T-helper 22 cell (primary cell): Measurements from ENCODE around the gene KIF26B.
"Not testable (repeated sequence)": the region's sequence is repeated elsewhere in the genome, so short reads cannot be mapped to it uniquely, and the experiment has no call there.

Experiments used
- DNase-seq: peaks from one replicate; pipeline ENCODE4 v3.0.0-alpha.2; 2020; ENCODE audit warnings: low read depth

KIF26B gene

DNA sequence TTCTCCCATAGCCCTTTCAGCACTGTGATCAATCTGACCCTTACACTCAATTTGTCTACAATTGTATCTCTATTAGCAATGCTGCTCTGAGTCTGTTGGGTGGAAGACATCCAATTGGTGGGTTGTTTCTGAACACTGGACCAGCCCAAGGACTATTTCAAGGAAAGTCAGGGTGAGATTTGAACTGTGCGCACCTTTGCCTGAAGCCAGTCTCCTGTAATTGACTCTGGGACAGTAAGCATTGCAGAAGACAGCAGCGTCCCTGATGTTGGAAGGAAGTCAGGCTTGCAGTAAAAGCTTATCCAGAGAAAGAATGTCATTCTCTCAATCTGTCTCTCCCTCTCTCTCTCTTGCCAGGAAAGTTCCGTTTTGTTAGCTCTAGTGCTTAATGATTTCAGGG, 233.9 kb downstream of the KIF26B start:
- DNase-seq, result no peak

DNA sequence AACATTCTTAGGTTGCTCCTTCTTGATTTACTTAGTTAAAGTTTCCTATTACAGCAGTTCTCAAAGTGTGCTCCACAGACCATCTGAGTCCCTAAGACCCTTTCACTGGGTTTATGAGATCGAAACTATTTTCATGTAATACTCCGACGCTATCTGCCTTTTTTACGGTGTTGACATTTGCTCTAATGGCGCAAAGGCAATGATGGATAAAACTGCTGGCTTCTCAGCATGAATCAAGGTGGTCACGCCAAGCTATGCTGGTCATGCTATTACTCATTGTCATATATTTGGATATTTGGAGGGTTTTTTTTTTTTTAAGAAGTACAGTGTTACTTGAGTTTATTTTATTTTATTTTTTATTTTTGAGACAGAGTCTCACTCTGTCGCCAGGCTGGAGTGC, 235.1 kb downstream of the KIF26B start:
- DNase-seq, result no peak

DNA sequence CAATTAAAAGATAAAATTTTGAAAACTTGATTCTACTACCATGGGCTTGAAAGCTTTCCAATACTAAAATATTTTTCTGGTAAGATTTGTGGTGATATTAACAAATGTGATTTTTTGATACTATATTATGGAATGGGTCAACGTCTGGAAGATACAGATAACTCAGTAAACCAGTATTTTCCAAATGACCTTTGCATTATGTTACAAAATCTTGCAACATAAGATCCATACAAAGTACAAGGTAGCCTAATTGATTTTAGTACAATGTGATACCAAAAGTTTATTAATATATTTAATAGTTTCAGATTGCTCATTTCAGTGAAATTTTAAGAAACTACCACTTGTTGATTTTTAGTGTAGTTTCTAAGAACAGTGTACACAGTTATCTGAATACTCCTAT, 236.2 kb downstream of the KIF26B start:
- DNase-seq, result no peak

DNA sequence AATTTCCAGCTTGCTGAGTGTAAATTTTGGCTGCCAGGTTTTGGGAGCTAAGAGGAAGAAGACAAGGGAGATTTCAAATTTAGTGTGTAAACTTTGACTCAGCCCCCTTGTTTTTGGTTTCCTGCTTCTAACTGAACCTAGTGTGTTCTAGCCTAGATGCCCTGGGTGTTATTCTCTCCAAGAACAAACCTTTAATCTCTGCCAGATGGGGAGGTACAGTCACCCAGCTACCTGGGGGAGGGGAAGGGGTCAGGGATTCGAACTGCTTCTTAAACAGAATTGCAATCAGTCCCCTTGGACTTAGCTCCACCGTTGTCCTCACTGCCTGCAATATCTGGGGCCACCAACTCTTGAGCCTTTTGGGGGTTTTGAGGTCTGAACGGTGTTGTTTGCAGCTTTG, 238.9 kb downstream of the KIF26B start:
- no peak for DNase-seq

DNA sequence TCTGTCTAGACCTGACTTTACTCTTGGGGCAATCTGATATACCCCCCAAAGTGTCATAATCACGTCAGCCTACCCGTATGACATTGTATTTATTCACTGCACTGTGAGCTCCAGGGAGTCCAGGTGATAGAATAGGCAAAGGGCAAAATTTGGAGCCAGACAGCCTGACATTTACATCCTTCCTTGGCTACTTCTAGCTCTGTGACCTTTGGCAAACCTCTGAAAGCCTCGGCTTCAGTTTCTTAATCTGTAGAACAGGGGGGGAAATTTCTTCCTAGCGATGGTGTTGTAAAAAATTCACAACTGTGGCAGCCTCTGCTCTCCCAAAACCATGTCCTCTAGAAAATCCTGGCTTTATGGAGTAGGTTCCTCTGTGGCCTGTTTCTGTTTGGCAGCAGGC, 240.9 kb downstream of the KIF26B start:
- no peak for DNase-seq

DNA sequence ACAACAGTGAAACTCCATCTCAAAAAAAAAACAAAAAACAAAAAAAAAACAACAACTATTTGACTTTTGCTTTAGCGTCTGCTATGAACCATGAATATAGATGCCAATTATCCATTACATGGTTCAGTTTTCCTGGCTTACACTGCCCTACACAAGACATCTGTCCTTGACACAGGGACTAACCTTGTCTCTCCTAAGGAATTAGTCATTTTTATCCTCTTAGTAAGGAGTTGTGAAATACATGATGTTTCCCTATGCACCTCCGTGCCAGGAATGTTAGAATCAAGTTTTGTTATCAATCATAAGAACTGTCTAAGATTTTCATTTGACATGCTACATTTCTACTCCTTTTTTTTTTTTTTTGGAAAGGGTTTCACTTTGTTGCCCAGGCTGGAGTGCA, 241.8 kb downstream of the KIF26B start:
- DNase-seq, result no peak

DNA sequence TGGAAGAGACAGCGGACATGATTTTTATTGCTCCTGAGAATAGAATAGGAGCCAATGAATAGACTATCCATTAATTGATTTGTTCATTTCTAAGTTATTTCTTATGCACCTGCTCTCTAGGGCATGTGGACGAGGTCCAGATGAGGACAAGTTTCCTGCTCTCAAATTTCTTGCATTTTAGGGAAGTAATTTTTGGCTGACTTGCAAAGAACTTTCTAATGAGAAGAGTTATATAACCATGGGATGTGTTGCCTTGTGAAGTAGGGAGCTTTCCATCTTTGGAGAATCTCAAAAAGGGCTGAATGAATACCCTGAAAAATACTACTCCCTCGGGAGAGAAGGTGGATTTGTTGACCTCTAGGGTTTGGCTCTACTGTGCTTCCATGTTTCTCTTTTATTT, 243.0 kb downstream of the KIF26B start:
- no peak for DNase-seq

DNA sequence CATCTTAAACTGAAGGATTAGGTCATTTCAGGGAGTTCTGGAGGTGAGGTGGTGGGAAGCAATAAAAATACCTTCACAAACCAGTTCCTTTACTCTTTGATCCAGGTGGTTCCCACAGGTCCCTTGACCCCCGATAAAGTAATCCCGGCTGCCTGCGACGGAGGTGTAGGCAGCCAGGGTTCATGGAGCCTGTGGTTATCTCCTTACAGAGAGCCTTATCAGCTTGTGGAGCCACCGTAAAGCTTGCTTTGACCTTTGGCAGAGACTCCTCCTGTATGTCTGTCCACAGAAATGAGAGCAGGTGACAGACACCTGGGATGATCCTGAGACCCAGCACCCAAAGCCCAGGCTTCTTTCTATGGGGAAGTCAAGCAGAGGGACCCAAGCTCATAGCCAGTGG, 243.4 kb downstream of the KIF26B start:
- no peak for DNase-seq

DNA sequence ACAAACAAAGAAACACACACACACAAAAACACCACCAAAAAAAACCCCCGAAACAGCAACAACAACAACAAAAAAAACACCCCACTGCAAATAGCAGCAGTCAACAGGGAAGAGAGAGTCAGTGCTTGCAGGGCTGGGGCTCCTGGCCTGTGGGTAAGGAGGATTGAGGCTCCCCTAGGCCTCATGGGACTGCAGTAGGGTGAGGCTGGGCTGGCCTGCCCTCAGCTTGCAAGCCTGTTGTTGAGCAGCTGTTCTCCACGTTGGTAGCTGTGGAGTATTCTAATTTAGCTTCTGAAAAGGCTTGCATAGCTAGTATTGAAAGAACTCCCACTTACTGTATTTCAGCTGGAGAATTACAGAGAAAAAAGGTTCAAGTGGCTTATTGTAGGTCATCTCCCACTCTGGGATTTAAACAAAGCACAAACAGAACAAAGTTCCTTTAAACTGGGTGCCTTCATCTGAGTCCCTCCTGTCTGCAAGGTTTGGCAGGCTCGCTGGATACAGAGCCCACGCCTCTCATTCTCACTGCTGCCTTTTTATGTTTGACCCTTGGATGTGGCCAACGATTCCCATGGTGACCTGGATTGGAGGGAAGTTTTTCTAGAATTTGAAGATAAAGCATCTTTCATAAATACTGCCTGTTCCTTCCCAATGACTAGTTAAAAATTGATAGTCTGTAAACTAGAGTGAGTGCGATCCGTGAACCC, 247.2 kb downstream of the KIF26B start:
- no peak for DNase-seq

DNA sequence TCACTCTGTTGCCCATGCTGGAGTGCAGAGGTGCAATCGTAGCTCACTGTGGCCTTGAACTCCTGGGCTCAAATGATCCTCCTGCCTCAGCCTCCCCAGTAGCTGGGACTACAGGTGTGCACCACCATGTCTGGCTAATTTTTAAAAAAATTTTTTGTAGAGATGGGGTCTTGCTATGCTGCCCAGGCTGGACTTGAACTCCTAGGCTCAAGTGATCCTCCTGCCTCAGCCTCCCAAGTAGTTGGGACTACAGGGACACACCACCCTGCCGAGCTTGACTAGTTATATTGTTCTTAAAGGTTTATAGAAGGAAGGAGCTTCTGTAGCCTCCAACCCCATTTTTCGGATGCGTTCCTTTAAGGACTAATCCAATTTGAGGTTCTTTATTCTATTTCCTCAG, 248.2 kb downstream of the KIF26B start:
- not testable (repeated sequence) for DNase-seq

DNA sequence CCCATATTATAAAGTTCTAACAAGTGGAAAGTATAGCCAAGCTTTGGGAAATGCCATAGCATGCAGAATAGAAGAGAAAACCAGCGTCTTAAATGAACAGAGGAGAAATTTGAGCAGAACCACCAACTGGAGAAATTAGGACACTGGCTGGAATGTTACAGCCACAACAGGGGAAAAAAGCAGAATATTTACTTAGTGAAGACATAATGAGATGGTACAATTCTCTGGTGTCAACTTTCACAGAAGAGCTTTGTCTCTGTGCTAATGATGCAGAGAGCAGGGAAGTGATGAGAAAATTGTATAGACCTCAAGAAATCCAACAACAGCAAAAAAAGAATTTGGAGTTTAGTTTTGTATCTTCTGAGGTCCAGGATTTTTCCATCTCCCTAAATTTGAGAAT, 249.7 kb downstream of the KIF26B start:
- DNase-seq, result no peak

DNA sequence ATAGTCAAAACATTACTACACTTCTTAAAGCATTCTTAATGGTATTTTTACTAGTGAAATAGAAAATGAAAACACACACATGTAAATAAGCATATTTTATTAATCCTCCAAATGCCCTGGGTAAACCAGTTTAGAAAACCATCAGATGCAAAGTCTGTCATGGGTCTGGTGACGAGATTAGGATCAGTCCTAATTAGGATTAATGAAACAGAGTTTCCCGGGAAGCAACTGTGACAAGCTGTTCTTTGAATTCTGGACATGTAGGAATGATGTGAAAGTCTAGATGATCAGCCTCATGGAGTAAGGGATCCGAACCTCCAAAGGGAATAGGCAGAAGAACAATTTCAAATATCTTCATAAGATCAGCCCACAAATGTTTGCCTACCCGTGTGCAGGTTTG, 250.2 kb downstream of the KIF26B start:
- no peak for DNase-seq

DNA sequence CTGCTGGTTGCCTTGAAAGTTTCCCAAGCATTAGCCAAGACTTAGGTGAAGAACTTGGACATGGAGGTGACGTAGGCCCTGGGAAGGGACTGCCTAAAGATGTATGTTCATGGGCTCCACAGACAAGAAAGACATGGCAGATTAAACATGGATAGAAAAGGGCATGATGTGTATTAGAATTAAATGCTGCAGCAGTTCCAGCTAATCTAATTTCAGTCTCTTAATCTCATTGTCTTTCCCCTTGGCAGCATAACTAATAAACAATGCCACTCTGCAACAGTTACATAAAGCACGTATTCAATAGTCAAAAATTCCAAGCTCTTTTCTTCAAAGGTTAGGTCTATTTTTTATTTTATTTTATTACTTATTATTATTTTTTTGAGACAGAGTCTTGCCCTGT, 251.6 kb downstream of the KIF26B start:
- no peak for DNase-seq

DNA sequence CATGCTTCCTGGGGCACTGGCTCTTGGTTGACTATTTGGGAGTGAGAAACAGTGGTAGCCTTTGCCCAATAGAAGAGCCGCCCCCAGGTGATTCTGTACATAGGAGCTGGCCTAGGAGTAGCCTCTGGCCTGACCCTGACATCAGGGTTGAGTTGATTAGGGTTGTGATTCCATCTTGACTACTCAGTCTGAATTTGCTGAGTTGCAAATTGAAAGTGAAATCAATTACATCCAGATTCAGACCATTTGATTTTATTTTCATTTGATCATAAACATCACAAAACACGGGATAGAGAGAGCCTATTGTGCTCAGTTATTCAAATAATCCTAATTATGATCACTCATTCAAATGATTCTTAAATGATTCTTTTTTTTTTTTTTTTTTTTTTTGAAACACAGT, 253.2 kb downstream of the KIF26B start:
- no peak for DNase-seq

DNA sequence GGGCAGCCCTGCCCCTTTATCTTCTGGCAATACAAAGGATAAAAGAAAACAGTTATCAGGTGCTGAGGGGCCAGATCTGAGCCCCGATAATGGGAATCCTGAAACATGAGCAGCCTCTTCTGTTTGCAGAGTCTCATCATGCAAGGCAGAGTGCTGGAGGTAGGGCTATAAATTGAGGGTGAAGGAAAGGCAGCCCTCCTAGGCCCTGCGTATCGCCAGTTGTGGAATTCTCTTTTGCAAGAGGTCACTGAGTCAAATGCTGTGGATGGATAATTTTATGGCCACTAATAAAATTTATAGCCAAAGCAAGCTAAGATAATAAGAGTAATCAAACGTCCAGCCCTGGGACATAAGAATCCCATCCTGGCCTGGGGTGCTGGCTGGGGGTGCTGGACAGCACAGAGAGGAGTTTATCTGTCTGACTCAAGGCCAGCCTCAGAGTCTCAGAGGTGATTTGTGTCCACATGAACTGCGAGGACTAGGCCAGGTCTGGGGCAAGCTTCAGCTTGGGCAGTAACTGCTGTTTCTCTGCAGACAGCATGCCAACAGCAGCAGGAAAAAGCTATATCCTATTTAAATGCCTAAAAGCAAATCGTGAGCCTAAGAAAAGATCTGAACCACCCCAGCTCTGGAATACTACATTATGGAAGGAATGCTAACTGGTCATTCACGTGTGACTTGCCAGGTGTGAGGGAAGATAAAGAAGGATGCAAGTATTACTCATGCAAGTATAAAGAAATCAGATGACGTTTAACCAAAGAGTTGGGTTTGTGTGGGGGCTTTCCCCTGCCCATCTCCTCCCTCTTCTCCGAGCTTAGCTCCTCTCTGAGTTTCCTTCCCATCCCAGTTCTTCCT, 254.8 kb downstream of the KIF26B start:
- no peak for DNase-seq

DNA sequence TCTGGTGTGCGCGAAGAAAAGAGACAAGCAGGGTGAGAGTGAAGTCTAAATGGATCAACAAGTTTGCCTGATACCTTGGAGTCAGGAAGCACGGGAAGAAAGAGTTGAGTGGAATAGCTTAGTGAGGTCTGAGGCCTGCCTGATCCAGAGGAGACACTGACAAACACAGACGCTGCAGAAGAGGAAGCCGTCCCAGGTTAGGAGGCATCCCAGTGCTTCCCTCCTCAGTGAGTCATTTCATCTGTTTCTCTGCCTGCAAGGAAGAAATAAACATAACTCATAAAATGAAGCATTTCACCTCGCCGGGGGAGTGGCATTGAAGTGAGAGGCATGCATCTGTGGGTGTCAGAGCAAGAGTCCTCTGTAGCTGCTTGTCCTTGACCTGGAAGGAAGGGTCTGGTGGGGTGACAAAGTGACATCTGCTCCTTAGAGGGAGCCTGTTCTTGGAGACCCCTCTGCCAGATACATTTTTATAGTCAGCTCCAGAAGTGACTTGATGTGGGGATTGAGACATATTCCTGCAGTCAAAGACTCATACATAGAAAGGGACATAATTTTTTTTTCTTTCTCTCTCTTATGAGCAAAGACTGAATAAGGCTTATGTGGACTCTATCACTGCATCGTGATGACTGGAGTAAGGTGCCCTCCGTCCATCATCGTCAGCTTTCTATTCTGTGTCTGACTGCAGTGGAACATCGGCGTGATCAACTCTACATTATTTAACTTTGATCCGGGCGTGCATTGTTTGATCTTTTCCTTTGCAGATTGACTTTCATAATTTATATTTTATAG, 256.7 kb downstream of the KIF26B start:
- no peak for DNase-seq

DNA sequence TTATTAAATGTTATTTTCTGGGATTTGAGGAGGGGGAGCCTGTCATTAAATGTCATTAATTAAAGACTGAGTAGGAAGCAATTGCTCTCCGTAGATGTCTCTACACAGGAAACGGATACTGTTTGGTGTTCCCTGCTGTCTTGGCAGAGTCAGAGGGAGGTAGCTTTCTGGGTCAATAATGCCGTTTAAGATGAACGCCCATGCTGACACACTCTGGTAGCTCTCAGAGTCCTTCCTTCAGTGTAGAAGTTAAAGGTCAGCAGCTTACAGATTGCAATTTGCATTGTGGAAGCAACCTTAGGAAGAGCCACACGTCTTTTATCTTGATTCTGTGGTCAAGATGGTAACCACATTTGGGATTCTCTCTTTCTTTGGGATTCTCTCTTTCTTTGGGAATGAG, 257.5 kb downstream of the KIF26B start:
- no peak for DNase-seq

DNA sequence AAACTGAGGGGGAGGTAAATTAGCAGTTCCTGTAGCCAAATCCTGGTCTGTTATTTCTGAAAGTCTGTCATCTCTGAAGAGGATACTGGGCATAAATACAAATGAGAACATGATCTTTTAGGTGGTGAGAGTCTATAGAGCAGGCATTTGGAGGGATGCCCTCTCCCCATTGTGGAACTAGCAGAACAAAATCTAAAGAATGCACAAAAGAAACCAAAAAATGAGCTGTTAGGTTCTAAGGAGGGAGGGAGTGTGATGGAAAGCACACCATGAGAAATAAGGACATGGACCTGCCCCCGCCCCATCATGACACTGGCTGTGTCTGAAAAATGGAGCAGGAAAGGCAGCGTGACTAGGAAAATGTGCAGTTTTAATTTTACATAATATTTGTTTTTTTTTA, 262.0 kb downstream of the KIF26B start:
- no peak for DNase-seq

DNA sequence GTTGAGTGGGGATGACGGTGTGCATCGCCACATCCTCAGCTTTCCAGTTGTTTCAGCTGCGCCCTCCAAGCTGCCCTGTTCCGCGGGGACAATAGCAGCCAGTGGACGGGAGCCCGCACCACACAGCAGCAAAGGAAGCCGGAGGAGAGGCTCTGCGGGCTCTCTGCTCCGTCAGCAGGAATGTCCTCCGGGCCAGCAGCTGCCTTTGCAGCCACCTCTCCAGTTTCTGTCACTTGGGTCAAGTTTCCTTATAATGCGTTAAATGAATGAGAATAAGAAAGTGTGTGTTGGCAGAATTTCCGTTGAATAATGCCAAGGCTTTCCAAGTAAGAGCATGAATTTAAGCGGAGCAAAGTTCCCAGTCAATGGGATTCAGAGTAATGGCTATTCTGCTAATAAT, 263.3 kb downstream of the KIF26B start:
- DNase-seq, result no peak

DNA sequence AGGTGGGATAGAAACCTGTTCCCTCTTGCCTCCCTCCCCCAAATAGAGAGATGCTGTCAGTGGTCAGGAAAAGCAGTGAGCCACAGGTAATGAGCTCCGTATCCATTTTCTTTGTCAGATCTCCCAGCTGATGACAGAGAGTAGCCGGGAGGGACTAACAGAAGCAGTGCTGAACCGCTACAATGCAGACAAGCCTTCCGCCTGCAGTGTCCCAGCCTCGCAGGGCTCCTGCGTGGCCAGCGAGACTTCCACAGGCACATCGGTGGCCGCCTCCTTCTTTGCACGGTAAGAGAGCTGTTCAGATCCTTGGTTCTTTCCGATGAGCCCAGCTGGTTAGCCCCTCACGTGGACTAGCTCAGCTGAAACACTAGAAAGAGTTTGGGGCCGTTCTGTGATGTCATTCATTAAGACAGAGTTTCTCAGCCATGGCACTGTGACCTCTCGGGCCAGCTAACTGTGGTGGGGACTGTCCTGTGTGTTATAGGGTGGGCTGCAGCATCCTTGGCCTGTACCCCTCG, 264.7 kb downstream of the KIF26B start:
- no peak for DNase-seq

DNA sequence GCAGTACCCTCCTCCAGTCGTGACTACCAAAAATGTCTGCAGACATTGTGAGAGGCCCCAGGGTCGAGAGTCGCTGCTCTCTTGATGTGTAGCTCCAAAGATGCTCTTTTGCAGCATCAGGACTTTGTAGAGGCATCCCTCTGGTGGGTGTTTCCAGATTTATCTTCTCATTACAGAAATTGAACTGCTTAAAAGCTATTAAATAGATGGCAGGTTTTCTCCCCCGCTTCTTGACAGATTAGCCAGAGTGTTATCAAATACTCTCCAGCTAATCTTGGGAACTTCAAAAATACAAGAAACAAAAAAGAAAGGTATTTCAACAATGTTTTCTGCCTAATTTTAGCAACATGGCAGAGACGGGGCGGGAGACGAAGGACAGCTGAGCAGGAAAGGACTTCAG, 265.2 kb downstream of the KIF26B start:
- DNase-seq, result no peak

DNA sequence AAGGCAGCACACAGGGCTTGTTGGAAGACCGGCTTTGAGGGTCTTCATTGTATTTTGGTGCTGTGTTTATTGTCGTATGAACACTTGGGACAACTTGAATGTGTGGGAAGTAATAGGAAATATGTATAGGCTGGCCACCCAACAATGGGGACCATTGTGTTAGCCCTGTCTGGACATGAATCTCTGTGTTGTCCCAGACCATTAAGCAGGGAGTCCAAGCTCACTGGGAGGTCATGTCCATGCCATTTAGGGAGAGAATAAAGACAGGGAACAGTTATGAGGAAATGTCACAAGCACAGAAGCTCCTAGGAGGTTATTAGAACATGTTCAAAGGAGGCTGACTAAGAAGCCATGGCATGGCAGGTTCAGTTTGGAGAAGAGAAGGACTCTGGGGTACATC, 266.1 kb downstream of the KIF26B start:
- no peak for DNase-seq

DNA sequence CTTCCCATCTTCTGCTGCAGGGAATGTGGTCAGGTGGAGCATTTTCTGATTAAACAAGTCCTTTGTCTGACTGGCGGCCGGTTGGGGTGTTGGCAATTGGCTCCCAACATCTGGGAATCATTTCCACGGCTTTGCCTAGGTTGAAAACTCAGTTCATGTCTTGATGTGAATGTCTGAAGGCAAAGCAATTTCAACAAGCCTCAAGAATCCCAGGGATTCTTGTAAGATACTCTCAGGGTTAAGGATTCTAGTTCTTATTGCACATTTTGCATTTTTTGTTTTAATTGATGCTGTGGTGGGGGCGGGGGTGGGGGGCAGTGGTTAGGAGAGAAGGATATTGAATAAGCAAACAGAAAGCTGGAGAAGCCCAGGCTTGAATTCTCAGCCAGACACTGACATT, 273.9 kb downstream of the KIF26B start:
- no peak for DNase-seq
